AG04449 (cell line): ENCODE data around the gene PRKG1.

Source experiments
- CTCF ChIA-PET: fragments of 350-600 bp; formaldehyde crosslinking; extraction: SDS; loops from one replicate; lab custom pipeline; 2021; ENCODE audit warnings: antibody characterized with exemption; lab: Yijun Ruan, JAX
- POLR2A ChIA-PET: fragments of 400-600, 350-600 bp; formaldehyde crosslinking; extraction: SDS; loops from one replicate; lab custom pipeline; 2020; ENCODE audit warnings: antibody characterized with exemption, inconsistent platforms; lab: Yijun Ruan, JAX
- DNase-seq: peaks from one replicate; pipeline ENCODE4 v3.0.0-alpha.2; 2010; ENCODE audit warnings: low read depth, low spot score
- H3K4me3 ChIP-seq: 2 replicates; pipeline ENCODE4 v1.5.1; 2011; ENCODE audit warnings: low read depth, mild to moderate bottlenecking, control low read depth, low read length
- TF ChIP-seq, protein P1 (sequence below): IDR thresholded peaks from one replicate; pipeline ENCODE4 v1.5.1; 2011; ENCODE audit warnings: mild to moderate bottlenecking, moderate library complexity, low read length, control low read depth, inconsistent platforms; ENCODE audit not compliant: insufficient read depth; ENCODE audit errors: missing control alignments

The PRKG1 gene

DNA sequence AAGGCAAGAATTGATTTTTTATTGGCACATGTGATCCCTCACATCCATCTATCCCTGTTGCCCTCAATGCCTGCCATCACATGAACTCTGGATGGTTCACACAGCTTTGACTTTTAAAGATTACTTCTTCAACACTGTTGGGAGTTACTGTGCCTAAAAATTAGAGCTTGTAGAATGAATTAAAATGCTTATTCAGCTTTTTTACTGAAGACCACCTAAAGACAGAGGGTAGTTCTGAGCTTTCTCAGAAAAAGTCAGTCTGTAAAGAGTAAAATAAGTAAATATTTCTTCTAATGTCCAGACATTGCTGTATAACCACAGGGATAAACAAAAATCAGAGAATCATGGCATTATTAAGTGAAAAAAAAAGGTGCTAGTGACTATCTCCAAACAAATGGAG is 718.4 kb downstream of the PRKG1 start:
- POLR2A ChIA-PET, result no interaction called here
- no peak overlapping the region for H3K4me3 ChIP-seq
- no peak for DNase-seq
- TF ChIP-seq, protein P1, sequence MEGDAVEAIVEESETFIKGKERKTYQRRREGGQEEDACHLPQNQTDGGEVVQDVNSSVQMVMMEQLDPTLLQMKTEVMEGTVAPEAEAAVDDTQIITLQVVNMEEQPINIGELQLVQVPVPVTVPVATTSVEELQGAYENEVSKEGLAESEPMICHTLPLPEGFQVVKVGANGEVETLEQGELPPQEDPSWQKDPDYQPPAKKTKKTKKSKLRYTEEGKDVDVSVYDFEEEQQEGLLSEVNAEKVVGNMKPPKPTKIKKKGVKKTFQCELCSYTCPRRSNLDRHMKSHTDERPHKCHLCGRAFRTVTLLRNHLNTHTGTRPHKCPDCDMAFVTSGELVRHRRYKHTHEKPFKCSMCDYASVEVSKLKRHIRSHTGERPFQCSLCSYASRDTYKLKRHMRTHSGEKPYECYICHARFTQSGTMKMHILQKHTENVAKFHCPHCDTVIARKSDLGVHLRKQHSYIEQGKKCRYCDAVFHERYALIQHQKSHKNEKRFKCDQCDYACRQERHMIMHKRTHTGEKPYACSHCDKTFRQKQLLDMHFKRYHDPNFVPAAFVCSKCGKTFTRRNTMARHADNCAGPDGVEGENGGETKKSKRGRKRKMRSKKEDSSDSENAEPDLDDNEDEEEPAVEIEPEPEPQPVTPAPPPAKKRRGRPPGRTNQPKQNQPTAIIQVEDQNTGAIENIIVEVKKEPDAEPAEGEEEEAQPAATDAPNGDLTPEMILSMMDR, result no peak
- CTCF ChIA-PET, result no interaction called here

DNA sequence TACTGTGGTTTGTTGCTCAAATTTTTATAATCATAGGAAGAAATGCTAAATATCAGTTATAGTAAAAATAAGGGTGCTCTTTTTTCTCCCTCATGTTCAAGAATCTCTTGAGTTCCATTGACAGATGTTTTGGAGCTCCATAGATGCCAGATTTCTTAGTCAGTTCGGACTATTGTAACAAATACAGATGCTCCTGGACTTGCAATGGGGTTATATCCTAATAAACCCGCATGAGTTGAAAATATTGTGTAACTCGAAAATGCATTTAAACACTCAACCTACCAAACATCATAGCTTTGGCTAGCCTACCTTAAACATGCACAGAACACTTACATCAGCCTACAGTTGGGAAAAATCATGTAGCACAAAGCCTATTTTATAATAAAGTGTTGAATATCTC is 725.8 kb downstream of the PRKG1 start:
- ChIA-PET CTCF (interaction anchor here (1.2 kb wide), 1 partner anchor 11 kb away, joined by 3 read pairs; no protein-coding TSS in a partner anchor), POLR2A (no interaction called here)
- TF ChIP-seq, protein P1, result no peak
- DNase-seq, result no peak
- no peak overlapping the region for H3K4me3 ChIP-seq

DNA sequence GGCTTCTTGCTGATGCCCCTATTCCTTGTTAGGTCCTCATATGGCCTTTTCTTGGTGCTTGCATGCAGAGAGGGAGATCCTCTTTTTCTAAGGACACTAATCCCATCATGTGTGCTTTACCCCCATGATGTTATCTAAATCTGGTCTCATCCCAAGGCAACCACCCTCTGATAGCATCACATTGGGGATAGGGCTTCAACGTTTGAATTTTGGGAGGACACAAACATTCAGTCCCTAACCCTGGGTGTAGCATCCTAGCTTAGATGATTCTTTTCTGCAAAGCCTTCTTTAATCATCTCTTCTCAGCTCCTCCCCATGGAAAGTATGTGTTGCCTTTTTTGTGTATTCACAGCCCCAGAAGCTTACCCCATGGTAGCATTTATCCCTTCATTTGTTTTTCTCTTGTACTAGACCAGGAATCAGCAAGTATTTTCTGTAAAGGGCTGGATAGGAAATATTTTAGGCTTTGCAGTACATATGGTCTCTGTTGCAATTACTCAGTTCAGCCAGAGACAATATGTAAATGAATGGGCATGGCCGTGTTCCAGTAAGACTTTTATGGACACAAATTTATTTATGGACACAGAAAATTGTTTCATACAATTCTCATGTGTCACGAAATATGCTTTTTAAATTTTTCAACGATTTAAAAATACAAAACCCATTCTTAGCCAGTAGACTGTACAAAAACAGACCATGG is 726.6 kb downstream of the PRKG1 start:
- no peak for DNase-seq
- POLR2A ChIA-PET, result no interaction called here
- TF ChIP-seq, protein P1, result no peak
- CTCF ChIA-PET, result no interaction called here
- H3K4me3 ChIP-seq, result no peak overlapping the region

DNA sequence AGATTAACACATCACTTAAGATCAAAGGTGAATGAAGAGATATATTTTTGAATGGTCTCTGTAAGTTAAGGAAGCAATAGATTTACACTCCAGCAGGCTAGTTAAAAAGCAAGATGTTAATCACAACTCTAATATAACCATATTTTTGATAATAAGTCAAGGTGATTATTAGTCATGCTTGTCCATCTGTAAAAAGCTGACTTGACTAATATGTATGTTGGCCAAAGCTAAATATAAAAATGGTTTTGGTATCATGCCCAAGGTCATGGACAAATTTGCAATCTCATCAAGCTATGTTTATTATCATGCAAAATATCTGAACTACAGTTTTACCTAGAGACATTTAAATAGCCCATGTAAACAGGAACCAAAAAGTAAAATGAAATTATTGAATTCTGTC is 727.7 kb downstream of the PRKG1 start:
- TF ChIP-seq, protein P1, result no peak
- CTCF ChIA-PET, result interaction anchor here (1.2 kb wide), 1 partner anchor 9 kb away, joined by 3 read pairs; no protein-coding TSS in a partner anchor
- DNase-seq, result no peak
- POLR2A ChIA-PET, result no interaction called here
- no peak overlapping the region for H3K4me3 ChIP-seq

DNA sequence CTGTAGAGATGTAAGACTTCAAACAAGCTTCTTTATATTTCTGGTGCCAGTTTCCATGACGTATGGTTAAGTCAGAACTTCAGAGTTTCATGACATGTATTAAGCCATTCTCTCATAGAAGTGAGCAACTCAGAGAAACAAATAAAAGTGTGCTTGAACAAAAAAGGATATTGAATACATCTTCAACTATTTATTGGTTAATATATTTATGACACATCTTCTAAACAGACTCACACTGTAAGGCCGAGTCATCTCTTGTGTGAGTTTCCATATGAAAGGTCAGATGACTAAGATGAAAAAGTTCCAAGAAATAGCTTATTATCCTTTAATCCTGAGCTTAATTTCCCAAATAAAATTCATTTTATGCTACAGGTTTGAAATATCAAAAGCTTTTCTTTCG is 730.6 kb downstream of the PRKG1 start:
- H3K4me3 ChIP-seq, result no peak overlapping the region
- ChIA-PET POLR2A (no interaction called here), CTCF (interaction anchor here (1.0 to 1.5 kb wide), 3 partner anchors 18 to 155 kb away, joined by 3 to 4 read pairs (median 3); no protein-coding TSS in a partner anchor)
- no peak for DNase-seq
- TF ChIP-seq, protein P1, result no peak

GRCh38 chr10:51806079-51806835 is 732.0 kb downstream of the PRKG1 start:
- ChIA-PET CTCF (no interaction called here), POLR2A (no interaction called here)
- DNase-seq, result no peak
- TF ChIP-seq, protein P1, result no peak
- no peak overlapping the region for H3K4me3 ChIP-seq
